ENCODE results near the gene TMEM192. TPM values are rescaled to one million over a fixed set of nuclear protein-coding genes. Genes with fewer than 3 reads are reported as not detected.

The TMEM192 gene
- polyA plus RNA-seq, 2 of the 4 experiments (the other 2 are of a cell fraction), result 8.4 to 19.3 TPM

Other genes with a start within 250 kb of the TMEM192 start
- not detected in 2 replicates for gene APELA, start 235.7 kb downstream of the TMEM192 start, polyA plus RNA-seq (2011; rRNA removed)
- gene APELA, start 235.7 kb downstream of the TMEM192 start, polyA plus RNA-seq (2017; fragmentation: RNase III; extraction: RNeasy Plus Mini Kit Qiagen cat#74134 plus additional on column Dnase treatment), result not detected in 3 replicates
- gene TRIM61, start 135.2 kb downstream of the TMEM192 start, polyA plus RNA-seq (2011; rRNA removed), result not detected in 2 replicates
- gene TRIM61, start 135.2 kb downstream of the TMEM192 start, polyA plus RNA-seq (2017; fragmentation: RNase III; extraction: RNeasy Plus Mini Kit Qiagen cat#74134 plus additional on column Dnase treatment), result not detected in 3 replicates
- not detected in 2 replicates for gene TRIM60, start 80.9 kb downstream of the TMEM192 start, polyA plus RNA-seq (2011; rRNA removed)
- not detected in 3 replicates for gene TRIM60, start 80.9 kb downstream of the TMEM192 start, polyA plus RNA-seq (2017; fragmentation: RNase III; extraction: RNeasy Plus Mini Kit Qiagen cat#74134 plus additional on column Dnase treatment)
- gene TRIM75, start 59.0 kb downstream of the TMEM192 start, polyA plus RNA-seq (2011; rRNA removed), result not detected in 2 replicates
- not detected in 3 replicates for gene TRIM75, start 59.0 kb downstream of the TMEM192 start, polyA plus RNA-seq (2017; fragmentation: RNase III; extraction: RNeasy Plus Mini Kit Qiagen cat#74134 plus additional on column Dnase treatment)
- 17.3 and 21.6 TPM in 2 replicates for gene KLHL2, start 94.7 kb upstream of the TMEM192 start, polyA plus RNA-seq (2011; rRNA removed)
- 10.7 to 13.6 TPM (median 12.2 TPM) in 3 replicates for gene KLHL2, start 94.7 kb upstream of the TMEM192 start, polyA plus RNA-seq (2017; fragmentation: RNase III; extraction: RNeasy Plus Mini Kit Qiagen cat#74134 plus additional on column Dnase treatment)
- gene MSMO1, start 214.8 kb upstream of the TMEM192 start, polyA plus RNA-seq (2011; rRNA removed), result 26.4 and 32.3 TPM in 2 replicates
- gene MSMO1, start 214.8 kb upstream of the TMEM192 start, polyA plus RNA-seq (2017; fragmentation: RNase III; extraction: RNeasy Plus Mini Kit Qiagen cat#74134 plus additional on column Dnase treatment), result 21.3 to 37.2 TPM (median 32.3 TPM) in 3 replicates

Measured in A549 (cell line).